ENCODE results near the gene SLC25A11.

Gene SLC25A11

GRCh38 chr17:4939796-4940554 lies at the start of gene SLC25A11, which contains the start of gene RNF167:
SLC25A11 (minus strand) TSS chr17:4940046; CDS start chr17:4939910, 136 bp downstream.
RNF167 (plus strand) TSS chr17:4940268; CDS start chr17:4940910, 642 bp downstream.
- peak; percentile 99 for DNase-seq

GRCh38 chr17:4987767-4988567 lies 48.1 kb upstream of the SLC25A11 start:
- no peak for DNase-seq

- peak; percentile 87 for DNase-seq
Measured at GRCh38 chr17:4986951-4987766, 47.3 kb upstream of the SLC25A11 start, which contains the start of gene CAMTA2. CAMTA2 (minus strand) TSS chr17:4987675; CDS start chr17:4986222, 1,453 bp downstream.

- DNase-seq = no peak
Measured at GRCh38 chr17:4986403-4986802, 46.6 kb upstream of the SLC25A11 start.

- no peak for DNase-seq
Measured at GRCh38 chr17:4982305-4982704, 42.5 kb upstream of the SLC25A11 start.

- DNase-seq = peak; percentile 78
Measured at GRCh38 chr17:4980644-4981216, 40.9 kb upstream of the SLC25A11 start.

- DNase-seq = no peak
Measured at GRCh38 chr17:4978726-4979125, 38.9 kb upstream of the SLC25A11 start.

GRCh38 chr17:4974115-4974670 lies 34.3 kb upstream of the SLC25A11 start:
- DNase-seq = no peak

- no peak for DNase-seq
Measured at GRCh38 chr17:4973256-4974114, 33.6 kb upstream of the SLC25A11 start.

GRCh38 chr17:4972752-4973151 lies 32.9 kb upstream of the SLC25A11 start:
- DNase-seq = no peak

GRCh38 chr17:4972322-4972721 lies 32.5 kb upstream of the SLC25A11 start:
- DNase-seq = no peak

GRCh38 chr17:4971826-4972225 lies 32.0 kb upstream of the SLC25A11 start:
- no peak for DNase-seq

GRCh38 chr17:4970273-4970672 lies 30.4 kb upstream of the SLC25A11 start:
- DNase-seq = no peak

GRCh38 chr17:4969551-4970173 lies 29.8 kb upstream of the SLC25A11 start:
- DNase-seq = no peak

GRCh38 chr17:4969047-4969550 lies 29.3 kb upstream of the SLC25A11 start:
- no peak for DNase-seq

- DNase-seq = no peak
Measured at GRCh38 chr17:4968486-4969046, 28.7 kb upstream of the SLC25A11 start.

- peak; percentile 96 for DNase-seq
Measured at GRCh38 chr17:4967539-4968485, 28.0 kb upstream of the SLC25A11 start, which contains the start of gene SPAG7. SPAG7 (minus strand) TSS chr17:4967817; CDS start chr17:4967804, 13 bp downstream.

- DNase-seq = peak; percentile 98
Measured at GRCh38 chr17:4966844-4967538, 27.1 kb upstream of the SLC25A11 start.
